MCF 10A (cell line): ENCODE results near the gene XRCC1. TPM values are rescaled to one million over a fixed set of nuclear protein-coding genes. Genes with fewer than 3 reads are reported as not detected.
A peak's percentile ranks its signal among the peaks of the same experiment; 100 is the strongest.
"Not testable (repeated sequence)": the region's sequence is repeated elsewhere in the genome, so short reads cannot be mapped to it uniquely, and the experiment has no call there.

ENCODE experiments used
- BruUV-seq: library from RNA; stranded (reverse); fragments of 400-500 nt; replicated peaks from 2 replicates; lab custom pipeline; 2021; lab: Mats Ljungman, UMichigan
- CTCF ChIA-PET: fragments of 300-600 bp; sonication (Branson Sonifier 250); formaldehyde crosslinking; extraction: SDS; loops from one replicate; lab custom pipeline; 2021; ENCODE audit warnings: antibody characterized with exemption, inconsistent platforms; lab: Yijun Ruan, JAX
- POLR2A ChIA-PET: fragments of 300-600, 350-650 bp; sonication (Branson Sonifier 250); formaldehyde crosslinking; extraction: SDS; loops from one replicate; lab custom pipeline; 2020; ENCODE audit warnings: antibody characterized with exemption, inconsistent platforms; lab: Yijun Ruan, JAX
- DNase-seq: peaks from one replicate; pipeline ENCODE4 v3.0.0-alpha.2; 2018; ENCODE audit not compliant: unreplicated experiment
- H3K27ac Mint-ChIP-seq: one replicate; pipeline ENCODE4 v1.8.0; 2022; ENCODE audit warnings: mild to moderate bottlenecking, low read depth, mixed read lengths; ENCODE audit not compliant: unreplicated experiment
- H3K27me3 Mint-ChIP-seq: one replicate; pipeline ENCODE4 v1.8.0; 2022; ENCODE audit warnings: mixed read lengths; ENCODE audit not compliant: insufficient read depth, unreplicated experiment
- H3K36me3 Mint-ChIP-seq: one replicate; pipeline ENCODE4 v1.8.0; 2022; ENCODE audit warnings: mild to moderate bottlenecking, moderate library complexity, mixed read lengths; ENCODE audit not compliant: insufficient read depth, unreplicated experiment
- H3K4me1 Mint-ChIP-seq: one replicate; pipeline ENCODE4 v1.8.0; 2022; ENCODE audit warnings: mixed read lengths; ENCODE audit not compliant: insufficient read depth, unreplicated experiment
- H3K4me3 Mint-ChIP-seq: one replicate; pipeline ENCODE4 v1.8.0; 2022; ENCODE audit warnings: mild to moderate bottlenecking, moderate library complexity, mixed read lengths; ENCODE audit not compliant: unreplicated experiment
- H3K9me3 Mint-ChIP-seq: one replicate; pipeline ENCODE4 v1.8.0; 2022; ENCODE audit warnings: mixed read lengths; ENCODE audit not compliant: unreplicated experiment
- CTCF ChIP-seq: fragments of 200-600 bp; IDR thresholded peaks from one replicate; pipeline ENCODE4 v1.8.0; 2022; ENCODE audit warnings: antibody characterized with exemption, mild to moderate bottlenecking; ENCODE audit not compliant: unreplicated experiment
- intact Hi-C: fragments of 100-400 bp; cut with micrococcal nuclease; formaldehyde crosslinking; loops from 2 replicates; pipeline ENCODE4 v1.14.1; 2022
- total RNA-seq: library from RNA; stranded (reverse); gene quantifications from 2 replicates; pipeline ENCODE4 v1.2.3, GENCODE V29; 2022

XRCC1 gene
- total RNA-seq, 1 experiment from 2014 or later = 20.6 TPM

GRCh38 chr19:43607238-43608205 lies 32.2 kb upstream of the XRCC1 start:
- H3K4me3 Mint-ChIP-seq = no peak overlapping the region
- peaks cover 7% of the 10 kb centered on the region for H3K36me3 Mint-ChIP-seq
- DNase-seq = no peak
- H3K9me3 Mint-ChIP-seq = no peaks in the 10 kb centered on the region
- H3K4me1 Mint-ChIP-seq = peaks cover 9% of the 10 kb centered on the region
- peak overlapping the region; percentile 80 for H3K27ac Mint-ChIP-seq
- ChIA-PET POLR2A (interaction anchor here (0.6 to 5.1 kb wide), 5 partner anchors 10 to 74 kb away, joined by 3 to 45 read pairs (median 3); partner anchors contain the start of genes IRGQ, ZNF575 and ZNF576), CTCF (interaction anchor here (0.5 to 0.7 kb wide), 3 partner anchors 13 to 998 kb away, joined by 3 read pairs; no protein-coding TSS in a partner anchor)
- no peak for TF ChIP-seq CTCF
- no peaks in the 10 kb centered on the region for H3K27me3 Mint-ChIP-seq
- TSS peak; percentile 39 for BruUV-seq
- intact Hi-C loops = no loop called here

GRCh38 chr19:43606569-43607229 lies 31.4 kb upstream of the XRCC1 start:
- peaks cover 9% of the 10 kb centered on the region for H3K4me1 Mint-ChIP-seq
- no peak overlapping the region for H3K4me3 Mint-ChIP-seq
- BruUV-seq = no TSS peak
- peaks cover 13% of the 10 kb centered on the region for H3K36me3 Mint-ChIP-seq
- intact Hi-C loops = no loop called here
- peak overlapping the region; percentile 80 for H3K27ac Mint-ChIP-seq
- POLR2A ChIA-PET = interaction anchor here (0.6 to 5.1 kb wide), 6 partner anchors 10 to 74 kb away, joined by 3 to 45 read pairs (median 3); partner anchors contain the start of genes IRGQ, ZNF575 and ZNF576
- H3K9me3 Mint-ChIP-seq = no peaks in the 10 kb centered on the region
- DNase-seq = no peak
- H3K27me3 Mint-ChIP-seq = no peaks in the 10 kb centered on the region
- no peak for TF ChIP-seq CTCF
- CTCF ChIA-PET = interaction anchor here (0.5 to 0.8 kb wide), 2 partner anchors 9 to 160 kb away, joined by 3 read pairs; no protein-coding TSS in a partner anchor

GRCh38 chr19:43605875-43606568 lies 30.7 kb upstream of the XRCC1 start:
- Mint-ChIP-seq H3K9me3 (no peaks in the 10 kb centered on the region), H3K36me3 (peaks cover 13% of the 10 kb centered on the region), H3K27me3 (no peaks in the 10 kb centered on the region), H3K27ac (peak overlapping the region; percentile 80), H3K4me1 (peaks cover 9% of the 10 kb centered on the region), H3K4me3 (no peak overlapping the region)
- intact Hi-C loops = no loop called here
- CTCF ChIA-PET = interaction anchor here (0.5 to 1.5 kb wide), 3 partner anchors 8 to 157 kb away, joined by 3 read pairs; no protein-coding TSS in a partner anchor
- no peak for TF ChIP-seq CTCF
- POLR2A ChIA-PET = interaction anchor here (0.6 to 5.1 kb wide), 4 partner anchors 10 to 62 kb away, joined by 3 to 45 read pairs (median 3); partner anchors contain the start of genes IRGQ and ZNF576
- BruUV-seq = no TSS peak
- no peak for DNase-seq

GRCh38 chr19:43600326-43600725 lies 25.0 kb upstream of the XRCC1 start:
- H3K4me1 Mint-ChIP-seq = peaks cover 13% of the 10 kb centered on the region
- H3K4me3 Mint-ChIP-seq, H3K27ac Mint-ChIP-seq, H3K27me3 Mint-ChIP-seq, BruUV-seq, intact Hi-C loops, POLR2A ChIA-PET, DNase-seq, H3K9me3 Mint-ChIP-seq: not testable (repeated sequence)
- CTCF ChIA-PET = interaction anchor here (1.2 to 1.6 kb wide), 3 partner anchors 27 to 69 kb away, joined by 5 to 6 read pairs (median 5); no protein-coding TSS in a partner anchor
- H3K36me3 Mint-ChIP-seq = peaks cover 28% of the 10 kb centered on the region
